Urothelium cell line (cell line): ENCODE measurements around the gene HDAC3.

Experiments
- DNase-seq: peaks from one replicate; pipeline ENCODE4 v3.0.0; 2011; ENCODE audit warnings: low spot score, mixed read lengths
- FAIRE-seq: peaks from 2 replicates; lab custom pipeline; 2011; peaks lifted over from hg19 to GRCh38; lab: Jason Lieb, UNC

Gene HDAC3

GRCh38 chr5:141662028-141662427, 25.4 kb upstream of the HDAC3 start:
- no peak for DNase-seq
- no peak for FAIRE-seq

- peak; percentile 58 for DNase-seq
- FAIRE-seq = no peak
Observed at GRCh38 chr5:141657937-141658545, 21.4 kb upstream of the HDAC3 start.

- DNase-seq (no peak), FAIRE-seq (no peak)
Observed at GRCh38 chr5:141657404-141657803, 20.8 kb upstream of the HDAC3 start.

- no peak for DNase-seq
- no peak for FAIRE-seq
Observed at GRCh38 chr5:141656396-141656795, 19.7 kb upstream of the HDAC3 start.

GRCh38 chr5:141655020-141655419, 18.4 kb upstream of the HDAC3 start:
- DNase-seq = no peak
- no peak for FAIRE-seq

- DNase-seq (peak; percentile 17), FAIRE-seq (no peak)
Observed at GRCh38 chr5:141654298-141654697, 17.6 kb upstream of the HDAC3 start.

GRCh38 chr5:141651728-141652105, 15.1 kb upstream of the HDAC3 start:
- DNase-seq (no peak), FAIRE-seq (no peak)

- FAIRE-seq = no peak
Observed at GRCh38 chr5:141650851-141651727, 14.4 kb upstream of the HDAC3 start, which contains the start of gene FCHSD1. TSS of gene FCHSD1 (minus strand) at chr5:141651418. CDS start at chr5:141651368, 50 bp downstream.

GRCh38 chr5:141649972-141650371, 13.3 kb upstream of the HDAC3 start:
- FAIRE-seq (no peak), DNase-seq (no peak)

More at GRCh38 chr5:141650851-141651727, 14.4 kb upstream of the HDAC3 start, which contains the start of gene FCHSD1:
- DNase-seq = peak; percentile 85

GRCh38 chr5:141649056-141649688, 12.5 kb upstream of the HDAC3 start:
- no peak for FAIRE-seq
- DNase-seq = no peak

GRCh38 chr5:141647851-141648250, 11.2 kb upstream of the HDAC3 start:
- no peak for FAIRE-seq
- no peak for DNase-seq

- FAIRE-seq = no peak
- no peak for DNase-seq
Observed at GRCh38 chr5:141647242-141647641, 10.6 kb upstream of the HDAC3 start.

- FAIRE-seq = no peak
- no peak for DNase-seq
Observed at GRCh38 chr5:141646026-141646425, 9.4 kb upstream of the HDAC3 start.

- FAIRE-seq (no peak), DNase-seq (peak; percentile 63)
Observed at GRCh38 chr5:141641634-141642267, 5.1 kb upstream of the HDAC3 start.

GRCh38 chr5:141640698-141641097, 4.0 kb upstream of the HDAC3 start:
- DNase-seq (no peak), FAIRE-seq (no peak)

- no peak for DNase-seq
- FAIRE-seq = no peak
Observed at GRCh38 chr5:141640051-141640415, 3.4 kb upstream of the HDAC3 start.

GRCh38 chr5:141639357-141640050, 2.9 kb upstream of the HDAC3 start:
- DNase-seq = no peak
- no peak for FAIRE-seq

GRCh38 chr5:141638771-141639170, 2.1 kb upstream of the HDAC3 start:
- DNase-seq = no peak
- FAIRE-seq = no peak

- no peak for FAIRE-seq
Observed at GRCh38 chr5:141637767-141638419, 1.2 kb upstream of the HDAC3 start.

GRCh38 chr5:141637123-141637766, 596 bp upstream of the HDAC3 start:
- peak; percentile 16 for DNase-seq

More at GRCh38 chr5:141637767-141638419, 1.2 kb upstream of the HDAC3 start:
- peak; percentile 54 for DNase-seq

More at GRCh38 chr5:141637123-141637766, 596 bp upstream of the HDAC3 start:
- no peak for FAIRE-seq
